Mammary epithelial cell (primary cell): Measurements from ENCODE around the gene CDH15.

Experiments used
- CTCF ChIP-seq, 2 donors: IDR thresholded peaks in 1 of 2; conservative IDR thresholded peaks in 1 of 2; 2 replicates each; pipeline ENCODE4 v1.5.1; 2011 to 2012; ENCODE audit warnings: inconsistent platforms in 2 of 2, low read length in 2 of 2, mild to moderate bottlenecking in 2 of 2, control low read depth in 1 of 2, low read depth in 1 of 2; ENCODE audit not compliant: insufficient read depth in 1 of 2; ENCODE audit errors: extremely low read depth in 1 of 2
- EZH2 ChIP-seq: IDR thresholded peaks from 2 replicates; pipeline ENCODE4 v1.6.1; 2012; ENCODE audit warnings: low read length, inconsistent platforms, borderline replicate concordance

GRCh38 chr16:89221604-89222003, 50.1 kb downstream of the CDH15 start:
- TF ChIP-seq CTCF (conservative IDR thresholded peaks at IDR 0.05 in 1 of 2, IDR thresholded peaks at IDR 0.05 in 1 of 2; ENCODE audit: extremely low read depth in 1 of 2, insufficient read depth in 1 of 2, low read depth in 1 of 2, low read length in 2 of 2) (no peak), EZH2 (no peak)
